Fibroblast of pulmonary artery (primary cell): ENCODE measurements around the gene MEGF9.

Source experiments
- DNase-seq: peaks from one replicate; pipeline ENCODE4 v3.0.0-alpha.2; 2010; ENCODE audit warnings: low read depth
- H3K4me3 ChIP-seq: replicated peaks from 2 replicates; pipeline ENCODE4 v1.5.1; 2011; ENCODE audit warnings: low read depth, mild to moderate bottlenecking, control low read depth, low read length, moderate library complexity
- TF ChIP-seq, protein P1 (sequence below): IDR thresholded peaks from 2 replicates; pipeline ENCODE4 v1.5.1; 2011; ENCODE audit warnings: mild to moderate bottlenecking, control low read depth, low read length, inconsistent platforms; ENCODE audit errors: missing control alignments

Gene MEGF9

DNA sequence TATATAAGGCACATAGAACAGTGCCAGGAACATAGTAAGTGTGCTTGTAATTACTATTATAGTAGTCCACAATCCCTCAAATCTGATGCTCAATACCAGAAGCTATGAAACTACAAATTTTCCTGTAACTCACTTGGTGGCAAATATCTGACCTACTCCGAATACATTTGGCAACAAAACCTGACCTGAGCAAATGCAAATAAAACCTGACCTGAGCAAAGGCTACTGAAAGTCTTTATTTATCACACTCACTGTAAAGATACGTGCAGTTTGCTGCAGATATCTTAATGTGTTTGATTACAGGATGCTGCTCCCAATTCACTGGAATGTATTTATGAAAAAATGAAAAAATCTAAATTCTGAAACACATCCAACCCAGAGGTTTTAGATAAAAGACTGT is 7.1 kb downstream of the MEGF9 start:
- H3K4me3 ChIP-seq = no peak overlapping the region
- TF ChIP-seq, protein P1, sequence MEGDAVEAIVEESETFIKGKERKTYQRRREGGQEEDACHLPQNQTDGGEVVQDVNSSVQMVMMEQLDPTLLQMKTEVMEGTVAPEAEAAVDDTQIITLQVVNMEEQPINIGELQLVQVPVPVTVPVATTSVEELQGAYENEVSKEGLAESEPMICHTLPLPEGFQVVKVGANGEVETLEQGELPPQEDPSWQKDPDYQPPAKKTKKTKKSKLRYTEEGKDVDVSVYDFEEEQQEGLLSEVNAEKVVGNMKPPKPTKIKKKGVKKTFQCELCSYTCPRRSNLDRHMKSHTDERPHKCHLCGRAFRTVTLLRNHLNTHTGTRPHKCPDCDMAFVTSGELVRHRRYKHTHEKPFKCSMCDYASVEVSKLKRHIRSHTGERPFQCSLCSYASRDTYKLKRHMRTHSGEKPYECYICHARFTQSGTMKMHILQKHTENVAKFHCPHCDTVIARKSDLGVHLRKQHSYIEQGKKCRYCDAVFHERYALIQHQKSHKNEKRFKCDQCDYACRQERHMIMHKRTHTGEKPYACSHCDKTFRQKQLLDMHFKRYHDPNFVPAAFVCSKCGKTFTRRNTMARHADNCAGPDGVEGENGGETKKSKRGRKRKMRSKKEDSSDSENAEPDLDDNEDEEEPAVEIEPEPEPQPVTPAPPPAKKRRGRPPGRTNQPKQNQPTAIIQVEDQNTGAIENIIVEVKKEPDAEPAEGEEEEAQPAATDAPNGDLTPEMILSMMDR = no peak
- no peak for DNase-seq

DNA sequence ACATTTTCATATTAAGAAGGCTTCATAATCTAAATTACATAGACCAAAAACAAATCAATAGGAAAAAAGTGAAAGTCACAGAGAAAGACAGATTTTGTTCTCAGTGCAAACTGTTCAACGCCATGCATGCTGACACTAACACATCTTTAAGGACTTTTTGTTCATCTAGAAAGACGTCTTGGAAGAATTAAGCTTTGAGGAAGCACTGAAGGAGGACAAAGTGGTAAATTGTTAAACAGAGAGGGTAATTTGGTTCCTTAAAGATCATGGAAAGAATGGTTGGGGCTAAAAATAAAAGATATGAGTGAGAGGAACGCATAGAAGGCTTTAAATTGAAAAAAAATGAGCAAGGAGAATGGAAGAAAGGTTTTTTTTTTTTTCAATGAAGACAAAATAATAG is 9.1 kb downstream of the MEGF9 start:
- H3K4me3 ChIP-seq = no peak overlapping the region
- TF ChIP-seq, protein P1 = no peak
- no peak for DNase-seq

DNA sequence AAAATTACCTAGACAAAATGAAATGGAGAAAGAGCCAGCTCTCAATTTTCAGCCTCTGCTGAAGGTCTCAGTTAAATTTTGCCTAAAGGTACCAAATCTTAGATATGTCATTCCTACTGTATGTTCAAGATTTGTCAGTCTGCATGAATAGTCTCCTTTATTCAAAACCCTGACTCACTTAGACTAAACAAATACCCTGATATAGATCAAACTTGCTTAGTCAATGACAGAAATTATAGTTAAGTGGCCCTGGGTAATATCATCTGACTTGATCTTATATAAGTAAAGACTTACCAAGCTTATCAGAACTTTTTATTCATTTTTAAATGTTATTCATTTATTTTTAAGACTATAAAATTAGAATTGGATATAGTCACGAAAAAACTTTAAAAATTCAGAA is 12.2 kb downstream of the MEGF9 start:
- no peak for DNase-seq
- no peak overlapping the region for H3K4me3 ChIP-seq
- TF ChIP-seq, protein P1 = no peak

DNA sequence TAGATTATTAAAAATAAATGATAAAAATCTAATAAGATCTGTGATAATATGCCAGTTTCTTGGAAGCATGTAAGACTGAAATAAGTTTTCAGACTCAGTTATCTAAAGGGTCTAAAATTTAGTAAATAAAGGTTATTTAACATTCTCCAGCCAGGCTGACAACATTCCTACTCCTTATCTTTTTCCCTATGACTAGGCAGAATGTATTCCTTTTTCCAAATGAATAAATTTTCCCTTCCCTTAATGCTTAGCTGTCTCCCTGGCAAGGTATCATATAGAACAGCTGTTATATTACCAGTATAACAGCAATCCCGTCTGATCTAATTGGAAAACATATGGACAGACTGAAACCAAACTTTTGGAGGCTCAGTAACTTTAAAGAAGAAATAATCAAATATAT is 13.0 kb downstream of the MEGF9 start:
- TF ChIP-seq, protein P1 = no peak
- DNase-seq = no peak
- no peak overlapping the region for H3K4me3 ChIP-seq

DNA sequence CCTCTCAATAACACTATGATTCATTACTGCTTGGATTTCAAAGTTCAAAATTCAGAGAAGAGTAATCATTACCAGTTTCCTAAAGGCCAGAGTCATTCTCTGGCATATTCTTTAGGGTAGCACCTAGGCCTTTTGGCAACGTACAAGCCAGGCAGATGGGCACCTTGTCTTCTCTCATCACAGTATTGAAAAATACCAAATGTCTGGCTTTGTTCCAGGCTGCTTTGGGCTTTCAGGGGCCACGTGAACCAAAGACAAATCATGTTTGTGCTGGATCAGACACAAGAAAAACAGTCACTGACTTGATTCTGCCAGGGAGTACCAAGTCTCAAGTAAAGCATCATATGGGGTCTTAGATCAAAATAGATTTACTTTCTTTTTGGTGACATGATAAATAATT is 15.5 kb downstream of the MEGF9 start:
- TF ChIP-seq, protein P1 = no peak
- H3K4me3 ChIP-seq = no peak overlapping the region
- no peak for DNase-seq

DNA sequence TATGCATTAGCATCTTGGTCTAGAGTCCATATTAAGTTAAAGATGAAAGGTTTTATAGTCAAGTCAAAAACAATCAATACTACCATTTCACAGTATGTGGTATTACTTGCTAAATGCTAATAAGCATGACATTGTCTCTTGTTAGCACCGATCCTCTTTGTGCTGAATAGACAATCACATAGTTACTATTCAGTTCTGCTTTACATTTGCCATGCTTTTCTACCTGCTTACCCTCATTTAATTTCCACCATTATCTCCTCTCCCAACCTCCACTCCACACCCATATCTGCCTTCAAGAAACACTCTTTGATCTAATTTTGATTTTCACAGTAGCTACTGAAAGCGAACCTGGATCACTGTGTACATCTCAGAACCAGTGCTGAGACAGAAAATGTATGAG is 16.8 kb downstream of the MEGF9 start:
- no peak overlapping the region for H3K4me3 ChIP-seq
- no peak for DNase-seq
- TF ChIP-seq, protein P1 = no peak

DNA sequence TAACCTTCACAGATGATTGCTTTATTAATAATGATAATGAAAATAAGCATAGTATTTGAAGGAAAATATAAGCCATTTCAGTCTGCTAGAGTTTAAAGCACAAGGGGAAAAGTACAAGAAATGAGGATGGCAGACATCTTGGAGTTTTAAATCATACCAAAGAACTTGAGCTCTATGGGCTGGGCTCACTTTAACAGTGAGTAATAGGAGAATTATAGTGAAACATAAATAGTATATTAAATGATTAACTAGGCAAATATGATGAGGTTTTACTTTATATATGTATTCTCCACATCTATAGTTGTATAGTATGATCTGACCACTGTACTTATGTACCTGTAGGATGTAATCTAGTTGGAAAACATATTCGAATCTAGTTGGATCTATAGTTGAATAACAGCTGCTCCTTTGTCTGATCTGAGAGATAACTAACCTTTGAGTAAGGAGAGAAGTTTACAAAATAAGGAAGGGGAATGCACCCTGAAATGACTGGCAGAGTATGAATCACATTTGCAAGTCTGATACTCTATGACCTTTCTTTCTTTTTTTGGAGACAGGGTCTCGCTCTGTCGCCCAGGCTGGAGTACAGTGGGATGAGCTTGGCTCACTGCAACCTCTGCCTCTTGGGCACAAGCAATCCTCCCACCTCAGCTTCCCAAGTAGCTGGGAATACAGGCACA is 17.6 kb downstream of the MEGF9 start:
- no peak for DNase-seq
- TF ChIP-seq, protein P1 = no peak
- H3K4me3 ChIP-seq = no peak overlapping the region
